GM23338 (cell line): Measurements from ENCODE around the gene AHCYL1. TPM values are rescaled to one million over a fixed set of nuclear protein-coding genes. Genes with fewer than 3 reads are reported as not detected.

Experiments
- ATAC-seq: fragments of 200-7000 bp; cut with Tn5 transposase; 3 replicates; pipeline ENCODE4 v1.9.1; 2020
- DNase-seq: peaks from one replicate; pipeline ENCODE4 v3.0.0-alpha.2; 2015; ENCODE audit warnings: low spot score
- H2AFZ ChIP-seq: fragments of 200-600 bp; sonication (generic); 2 replicates; pipeline ENCODE4 v1.8.0; 2016; ENCODE audit warnings: antibody characterized with exemption, mild to moderate bottlenecking, moderate library complexity
- H3F3A ChIP-seq: fragments of 200-600 bp; sonication (generic); replicated peaks from 2 replicates; pipeline ENCODE4 v1.8.0; 2017; ENCODE audit warnings: antibody characterized with exemption, mixed run types, low read depth
- H3K27ac ChIP-seq: fragments of 200-600 bp; sonication (generic); 2 replicates; pipeline ENCODE4 v1.6.1; 2016; ENCODE audit warnings: low read depth
- H3K27me3 ChIP-seq: fragments of 200-600 bp; sonication (generic); 2 replicates; pipeline ENCODE4 v1.8.0; 2016; ENCODE audit warnings: mild to moderate bottlenecking, mixed run types, moderate library complexity; ENCODE audit not compliant: insufficient read depth
- H3K36me3 ChIP-seq: fragments of 200-600 bp; sonication (generic); 2 replicates; pipeline ENCODE4 v1.8.0; 2016; ENCODE audit warnings: mild to moderate bottlenecking; ENCODE audit not compliant: insufficient read depth
- H3K4me1 ChIP-seq: fragments of 200-600 bp; sonication (generic); 2 replicates; pipeline ENCODE4 v1.8.0; 2016; ENCODE audit warnings: mild to moderate bottlenecking, moderate library complexity; ENCODE audit not compliant: insufficient read depth
- H3K4me2 ChIP-seq: fragments of 200-600 bp; sonication (generic); 2 replicates; pipeline ENCODE4 v1.7.1; 2017; ENCODE audit warnings: mixed run types
- H3K4me3 ChIP-seq: fragments of 200-600 bp; sonication (generic); 2 replicates; pipeline ENCODE4 v1.6.1; 2016; ENCODE audit warnings: mixed run types
- H3K79me2 ChIP-seq: fragments of 200-600 bp; sonication (generic); replicated peaks from 2 replicates; pipeline ENCODE4 v1.8.0; 2017; ENCODE audit warnings: mild to moderate bottlenecking; ENCODE audit not compliant: insufficient read depth
- H3K9me2 ChIP-seq: fragments of 200-600 bp; sonication (generic); 2 replicates; pipeline ENCODE4 v1.8.0; 2017; ENCODE audit not compliant: insufficient read depth
- H4K20me1 ChIP-seq: fragments of 200-600 bp; sonication (generic); replicated peaks from 2 replicates; pipeline ENCODE4 v1.8.0; 2017; ENCODE audit warnings: mild to moderate bottlenecking; ENCODE audit not compliant: insufficient read depth
- H3K27ac Mint-ChIP-seq: 2 replicates; pipeline ENCODE4 v1.8.0; 2020; ENCODE audit warnings: inconsistent platforms, mild to moderate bottlenecking, moderate library complexity, mixed read lengths
- H3K27me3 Mint-ChIP-seq: 3 replicates; pipeline ENCODE4 v1.8.0; 2022; ENCODE audit warnings: low read depth, mild to moderate bottlenecking, moderate library complexity, mixed read lengths, inconsistent platforms; ENCODE audit not compliant: insufficient read depth, poor library complexity
- H3K36me3 Mint-ChIP-seq: 3 replicates; pipeline ENCODE4 v1.8.0; 2021; ENCODE audit warnings: low read depth, mild to moderate bottlenecking, inconsistent platforms, moderate library complexity, mixed read lengths
- H3K4me1 Mint-ChIP-seq: 3 replicates; pipeline ENCODE4 v1.8.0; 2020; ENCODE audit warnings: mild to moderate bottlenecking, inconsistent platforms, mixed read lengths
- H3K4me3 Mint-ChIP-seq: 3 replicates; pipeline ENCODE4 v1.8.0; 2021; ENCODE audit warnings: moderate library complexity, mild to moderate bottlenecking, inconsistent platforms, mixed read lengths
- H3K9me3 Mint-ChIP-seq: 3 replicates; pipeline ENCODE4 v1.8.0; 2020; ENCODE audit warnings: moderate library complexity, mild to moderate bottlenecking, inconsistent platforms, mixed read lengths
- POLR2AphosphoS5 ChIP-seq: IDR thresholded peaks from 2 replicates; pipeline ENCODE4 v1.6.1; 2016; ENCODE audit warnings: antibody characterized with exemption, low read depth
- STAT1 ChIP-seq: IDR thresholded peaks from one replicate; pipeline ENCODE4 v1.6.1; 2016; ENCODE audit warnings: antibody characterized with exemption; ENCODE audit not compliant: unreplicated experiment
- ZNF114 ChIP-seq: fragments of 250-450 bp; sonication (Bioruptor Pico); IDR thresholded peaks from 2 replicates; pipeline ENCODE4 v1.5.0; 2020; ENCODE audit warnings: mild to moderate bottlenecking, moderate library complexity
- polyA plus RNA-seq: library from polyadenylated mRNA; unstranded; fragments of >200 nt; fragmentation: Nextera tagmentation; extraction: Ambion mirVana; gene quantifications from 2 replicates; pipeline ENCODE4 v1.2.1, GENCODE V29; 2016
- total RNA-seq: library from RNA; depleted of rRNA; stranded (reverse); fragments of >200 nt; shearing (Covaris generic); gene quantifications from 2 replicates; pipeline ENCODE4 v1.2.3, GENCODE V29; 2014
- TF ChIP-seq, protein P1 (sequence below): IDR thresholded peaks from one replicate; pipeline ENCODE4 v1.6.1; 2018; ENCODE audit warnings: antibody characterized with exemption; ENCODE audit not compliant: unreplicated experiment
- TF ChIP-seq, protein P2 (sequence below), 2 experiments: fragments of 200-600 bp in 1 of 2; sonication (generic) in 1 of 2; conservative IDR thresholded peaks; 2 replicates each; pipeline versions ENCODE4 v1.5.1 to v1.6.1; 2016 to 2017; ENCODE audit warnings: antibody characterized with exemption in 2 of 2, low read depth in 2 of 2, mild to moderate bottlenecking in 2 of 2, moderate library complexity in 1 of 2
- TF ChIP-seq, protein P3 (sequence below): fragments of 250-450 bp; sonication (Bioruptor Pico); IDR thresholded peaks from 2 replicates; pipeline ENCODE4 v1.5.0; 2020; ENCODE audit warnings: mild to moderate bottlenecking, moderate library complexity

Gene AHCYL1
- total and polyA plus RNA-seq, 2 experiments from 2014 or later, result 63.3 to 70.0 TPM

DNA sequence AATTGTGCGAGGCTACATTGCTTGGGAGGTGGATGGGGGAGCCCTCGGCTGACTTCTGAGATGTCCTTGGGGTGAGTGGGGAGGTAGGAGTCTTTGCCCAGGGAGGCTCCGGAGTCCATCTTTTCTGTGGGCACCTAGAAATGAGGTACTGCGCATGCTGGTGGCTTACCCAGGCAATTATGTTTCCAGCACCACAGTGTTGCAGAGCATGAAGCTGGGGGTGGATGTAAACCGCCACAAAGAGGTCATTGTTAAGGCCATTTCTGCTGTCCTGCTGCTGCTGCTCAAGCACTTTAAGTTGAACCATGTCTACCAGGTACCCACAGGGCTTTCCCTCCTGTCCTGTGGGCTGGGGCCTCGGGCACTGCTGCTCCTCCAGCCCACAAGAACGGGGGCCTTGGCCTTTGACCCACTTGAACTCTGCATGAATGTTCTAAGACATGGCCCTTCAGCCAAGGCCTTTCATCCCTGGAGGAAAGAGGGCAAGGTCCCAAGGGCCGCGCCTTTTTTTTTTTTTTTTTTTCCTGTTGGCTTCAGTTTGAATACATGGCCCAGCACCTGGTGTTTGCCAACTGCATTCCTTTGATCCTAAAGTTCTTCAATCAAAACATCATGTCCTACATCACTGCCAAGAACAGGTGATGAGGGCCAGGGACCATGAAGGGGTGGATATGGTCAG, 64.5 kb downstream of the AHCYL1 start (continued):
- TF ChIP-seq, protein P1, sequence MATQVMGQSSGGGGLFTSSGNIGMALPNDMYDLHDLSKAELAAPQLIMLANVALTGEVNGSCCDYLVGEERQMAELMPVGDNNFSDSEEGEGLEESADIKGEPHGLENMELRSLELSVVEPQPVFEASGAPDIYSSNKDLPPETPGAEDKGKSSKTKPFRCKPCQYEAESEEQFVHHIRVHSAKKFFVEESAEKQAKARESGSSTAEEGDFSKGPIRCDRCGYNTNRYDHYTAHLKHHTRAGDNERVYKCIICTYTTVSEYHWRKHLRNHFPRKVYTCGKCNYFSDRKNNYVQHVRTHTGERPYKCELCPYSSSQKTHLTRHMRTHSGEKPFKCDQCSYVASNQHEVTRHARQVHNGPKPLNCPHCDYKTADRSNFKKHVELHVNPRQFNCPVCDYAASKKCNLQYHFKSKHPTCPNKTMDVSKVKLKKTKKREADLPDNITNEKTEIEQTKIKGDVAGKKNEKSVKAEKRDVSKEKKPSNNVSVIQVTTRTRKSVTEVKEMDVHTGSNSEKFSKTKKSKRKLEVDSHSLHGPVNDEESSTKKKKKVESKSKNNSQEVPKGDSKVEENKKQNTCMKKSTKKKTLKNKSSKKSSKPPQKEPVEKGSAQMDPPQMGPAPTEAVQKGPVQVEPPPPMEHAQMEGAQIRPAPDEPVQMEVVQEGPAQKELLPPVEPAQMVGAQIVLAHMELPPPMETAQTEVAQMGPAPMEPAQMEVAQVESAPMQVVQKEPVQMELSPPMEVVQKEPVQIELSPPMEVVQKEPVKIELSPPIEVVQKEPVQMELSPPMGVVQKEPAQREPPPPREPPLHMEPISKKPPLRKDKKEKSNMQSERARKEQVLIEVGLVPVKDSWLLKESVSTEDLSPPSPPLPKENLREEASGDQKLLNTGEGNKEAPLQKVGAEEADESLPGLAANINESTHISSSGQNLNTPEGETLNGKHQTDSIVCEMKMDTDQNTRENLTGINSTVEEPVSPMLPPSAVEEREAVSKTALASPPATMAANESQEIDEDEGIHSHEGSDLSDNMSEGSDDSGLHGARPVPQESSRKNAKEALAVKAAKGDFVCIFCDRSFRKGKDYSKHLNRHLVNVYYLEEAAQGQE, result no peak
- no peak for TF ChIP-seq POLR2AphosphoS5

DNA sequence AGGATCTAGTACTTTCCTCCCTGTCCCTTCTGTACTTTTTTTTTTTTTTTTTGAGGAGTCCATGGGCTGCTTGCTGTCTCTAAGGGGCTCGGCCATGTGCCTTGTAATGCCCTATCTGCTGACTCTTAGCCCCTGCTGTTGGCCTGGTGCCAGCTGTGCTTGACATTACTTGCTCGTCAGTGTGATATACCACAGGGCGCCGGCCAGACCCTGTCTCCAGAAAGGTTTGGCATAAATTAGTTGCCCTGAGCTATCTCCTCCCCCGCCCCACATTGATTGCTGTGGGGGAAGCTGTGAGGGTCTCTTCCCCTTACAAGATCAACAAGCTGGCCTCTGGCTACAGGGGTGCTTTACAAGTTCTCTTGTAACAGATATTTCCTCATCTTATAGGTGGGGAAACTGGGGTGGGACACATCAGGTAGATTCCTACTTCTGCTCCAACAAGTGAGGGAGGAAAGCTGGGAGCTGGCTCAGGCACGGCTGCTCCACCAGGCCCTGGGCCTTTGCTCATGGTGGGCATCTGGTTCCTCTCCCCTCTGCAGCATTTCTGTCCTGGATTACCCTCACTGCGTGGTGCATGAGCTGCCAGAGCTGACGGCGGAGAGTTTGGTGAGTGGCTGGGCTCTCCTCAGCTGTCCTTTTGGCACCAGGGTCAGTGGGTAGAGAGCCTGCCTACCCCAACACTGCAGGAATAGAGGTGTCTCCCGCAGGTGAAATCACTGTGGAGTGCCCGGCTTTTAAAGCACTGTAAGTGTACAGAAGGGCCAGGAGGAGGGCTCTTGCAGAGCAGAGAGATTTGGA, 65.4 kb downstream of the AHCYL1 start:
- H3K27ac Mint-ChIP-seq, result no peak overlapping the region
- DNase-seq, result no peak
- no peaks in the 10 kb centered on the region for H3K9me3 Mint-ChIP-seq
- H3K36me3 ChIP-seq, result peaks cover 49% of the 10 kb centered on the region
- no peaks in the 10 kb centered on the region for H3F3A ChIP-seq
- H3K27ac ChIP-seq, result no peak overlapping the region
- no peaks in the 10 kb centered on the region for H3K9me2 ChIP-seq
- no peaks in the 10 kb centered on the region for H3K4me1 Mint-ChIP-seq
- TF ChIP-seq STAT1 (no peak), ZNF114 (CRISPR knock-in tag) (no peak)
- TF ChIP-seq, protein P2, sequence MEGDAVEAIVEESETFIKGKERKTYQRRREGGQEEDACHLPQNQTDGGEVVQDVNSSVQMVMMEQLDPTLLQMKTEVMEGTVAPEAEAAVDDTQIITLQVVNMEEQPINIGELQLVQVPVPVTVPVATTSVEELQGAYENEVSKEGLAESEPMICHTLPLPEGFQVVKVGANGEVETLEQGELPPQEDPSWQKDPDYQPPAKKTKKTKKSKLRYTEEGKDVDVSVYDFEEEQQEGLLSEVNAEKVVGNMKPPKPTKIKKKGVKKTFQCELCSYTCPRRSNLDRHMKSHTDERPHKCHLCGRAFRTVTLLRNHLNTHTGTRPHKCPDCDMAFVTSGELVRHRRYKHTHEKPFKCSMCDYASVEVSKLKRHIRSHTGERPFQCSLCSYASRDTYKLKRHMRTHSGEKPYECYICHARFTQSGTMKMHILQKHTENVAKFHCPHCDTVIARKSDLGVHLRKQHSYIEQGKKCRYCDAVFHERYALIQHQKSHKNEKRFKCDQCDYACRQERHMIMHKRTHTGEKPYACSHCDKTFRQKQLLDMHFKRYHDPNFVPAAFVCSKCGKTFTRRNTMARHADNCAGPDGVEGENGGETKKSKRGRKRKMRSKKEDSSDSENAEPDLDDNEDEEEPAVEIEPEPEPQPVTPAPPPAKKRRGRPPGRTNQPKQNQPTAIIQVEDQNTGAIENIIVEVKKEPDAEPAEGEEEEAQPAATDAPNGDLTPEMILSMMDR (conservative IDR thresholded peaks at IDR 0.05; ENCODE audit: low read depth in 2 of 2), result no peak
- TF ChIP-seq, protein P1, result no peak
- TF ChIP-seq, protein P3, sequence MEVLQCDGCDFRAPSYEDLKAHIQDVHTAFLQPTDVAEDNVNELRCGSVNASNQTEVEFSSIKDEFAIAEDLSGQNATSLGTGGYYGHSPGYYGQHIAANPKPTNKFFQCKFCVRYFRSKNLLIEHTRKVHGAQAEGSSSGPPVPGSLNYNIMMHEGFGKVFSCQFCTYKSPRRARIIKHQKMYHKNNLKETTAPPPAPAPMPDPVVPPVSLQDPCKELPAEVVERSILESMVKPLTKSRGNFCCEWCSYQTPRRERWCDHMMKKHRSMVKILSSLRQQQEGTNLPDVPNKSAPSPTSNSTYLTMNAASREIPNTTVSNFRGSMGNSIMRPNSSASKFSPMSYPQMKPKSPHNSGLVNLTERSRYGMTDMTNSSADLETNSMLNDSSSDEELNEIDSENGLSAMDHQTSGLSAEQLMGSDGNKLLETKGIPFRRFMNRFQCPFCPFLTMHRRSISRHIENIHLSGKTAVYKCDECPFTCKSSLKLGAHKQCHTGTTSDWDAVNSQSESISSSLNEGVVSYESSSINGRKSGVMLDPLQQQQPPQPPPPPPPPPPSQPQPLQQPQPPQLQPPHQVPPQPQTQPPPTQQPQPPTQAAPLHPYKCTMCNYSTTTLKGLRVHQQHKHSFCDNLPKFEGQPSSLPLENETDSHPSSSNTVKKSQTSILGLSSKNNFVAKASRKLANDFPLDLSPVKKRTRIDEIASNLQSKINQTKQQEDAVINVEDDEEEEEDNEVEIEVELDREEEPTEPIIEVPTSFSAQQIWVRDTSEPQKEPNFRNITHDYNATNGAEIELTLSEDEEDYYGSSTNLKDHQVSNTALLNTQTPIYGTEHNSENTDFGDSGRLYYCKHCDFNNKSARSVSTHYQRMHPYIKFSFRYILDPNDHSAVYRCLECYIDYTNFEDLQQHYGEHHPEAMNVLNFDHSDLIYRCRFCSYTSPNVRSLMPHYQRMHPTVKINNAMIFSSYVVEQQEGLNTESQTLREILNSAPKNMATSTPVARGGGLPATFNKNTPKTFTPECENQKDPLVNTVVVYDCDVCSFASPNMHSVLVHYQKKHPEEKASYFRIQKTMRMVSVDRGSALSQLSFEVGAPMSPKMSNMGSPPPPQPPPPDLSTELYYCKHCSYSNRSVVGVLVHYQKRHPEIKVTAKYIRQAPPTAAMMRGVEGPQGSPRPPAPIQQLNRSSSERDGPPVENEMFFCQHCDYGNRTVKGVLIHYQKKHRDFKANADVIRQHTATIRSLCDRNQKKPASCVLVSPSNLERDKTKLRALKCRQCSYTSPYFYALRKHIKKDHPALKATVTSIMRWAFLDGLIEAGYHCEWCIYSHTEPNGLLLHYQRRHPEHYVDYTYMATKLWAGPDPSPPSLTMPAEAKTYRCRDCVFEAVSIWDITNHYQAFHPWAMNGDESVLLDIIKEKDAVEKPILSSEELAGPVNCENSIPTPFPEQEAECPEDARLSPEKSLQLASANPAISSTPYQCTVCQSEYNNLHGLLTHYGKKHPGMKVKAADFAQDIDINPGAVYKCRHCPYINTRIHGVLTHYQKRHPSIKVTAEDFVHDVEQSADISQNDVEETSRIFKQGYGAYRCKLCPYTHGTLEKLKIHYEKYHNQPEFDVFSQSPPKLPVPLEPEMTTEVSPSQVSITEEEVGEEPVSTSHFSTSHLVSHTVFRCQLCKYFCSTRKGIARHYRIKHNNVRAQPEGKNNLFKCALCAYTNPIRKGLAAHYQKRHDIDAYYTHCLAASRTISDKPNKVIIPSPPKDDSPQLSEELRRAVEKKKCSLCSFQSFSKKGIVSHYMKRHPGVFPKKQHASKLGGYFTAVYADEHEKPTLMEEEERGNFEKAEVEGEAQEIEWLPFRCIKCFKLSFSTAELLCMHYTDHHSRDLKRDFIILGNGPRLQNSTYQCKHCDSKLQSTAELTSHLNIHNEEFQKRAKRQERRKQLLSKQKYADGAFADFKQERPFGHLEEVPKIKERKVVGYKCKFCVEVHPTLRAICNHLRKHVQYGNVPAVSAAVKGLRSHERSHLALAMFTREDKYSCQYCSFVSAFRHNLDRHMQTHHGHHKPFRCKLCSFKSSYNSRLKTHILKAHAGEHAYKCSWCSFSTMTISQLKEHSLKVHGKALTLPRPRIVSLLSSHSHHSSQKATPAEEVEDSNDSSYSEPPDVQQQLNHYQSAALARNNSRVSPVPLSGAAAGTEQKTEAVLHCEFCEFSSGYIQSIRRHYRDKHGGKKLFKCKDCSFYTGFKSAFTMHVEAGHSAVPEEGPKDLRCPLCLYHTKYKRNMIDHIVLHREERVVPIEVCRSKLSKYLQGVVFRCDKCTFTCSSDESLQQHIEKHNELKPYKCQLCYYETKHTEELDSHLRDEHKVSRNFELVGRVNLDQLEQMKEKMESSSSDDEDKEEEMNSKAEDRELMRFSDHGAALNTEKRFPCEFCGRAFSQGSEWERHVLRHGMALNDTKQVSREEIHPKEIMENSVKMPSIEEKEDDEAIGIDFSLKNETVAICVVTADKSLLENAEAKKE, result no peak
- no peak overlapping the region for H3K4me2 ChIP-seq
- peaks cover 5% of the 10 kb centered on the region for H3K27me3 Mint-ChIP-seq
- H3K79me2 ChIP-seq, result no peaks in the 10 kb centered on the region
- H3K27me3 ChIP-seq, result no peaks in the 10 kb centered on the region
- H4K20me1 ChIP-seq, result peaks cover 13% of the 10 kb centered on the region; the same call in 1 of the 2 replicates
- H2AFZ ChIP-seq, result no peak overlapping the region
- H3K36me3 Mint-ChIP-seq, result peaks cover 90% of the 10 kb centered on the region
- H3K4me3 ChIP-seq, result no peak overlapping the region
- H3K4me3 Mint-ChIP-seq, result no peak overlapping the region
- ATAC-seq, result no peak
- no peaks in the 10 kb centered on the region for H3K4me1 ChIP-seq
